SK-N-SH treated with all-trans-retinoic acid at 6 μM for 48 hours (cell line): ENCODE results near the gene KCP.

Experiments used
- ATAC-seq: fragments of 200-7000 bp; cut with Tn5 transposase; 3 replicates; pipeline ENCODE4 v1.9.1; 2020; ENCODE audit warnings: mild to moderate bottlenecking, moderate library complexity
- ARNTL ChIP-seq: fragments of 450-650 bp; formaldehyde crosslinking; IDR thresholded peaks from 2 replicates; pipeline ENCODE4 v1.5.0; 2020; ENCODE audit warnings: low read depth, mild to moderate bottlenecking, moderate library complexity, borderline replicate concordance
- BACH2 ChIP-seq: fragments of 250-450 bp; sonication (Bioruptor Pico); IDR thresholded peaks from 2 replicates; pipeline ENCODE4 v1.9.0; 2021; ENCODE audit warnings: mild to moderate bottlenecking, borderline replicate concordance
- CSDC2 ChIP-seq: fragments of 250-450 bp; sonication (Bioruptor Pico); IDR thresholded peaks from 2 replicates; pipeline ENCODE4 v1.5.0; 2020; ENCODE audit warnings: mild to moderate bottlenecking, moderate library complexity
- ESRRG ChIP-seq: fragments of 250-450 bp; sonication (Bioruptor Pico); IDR thresholded peaks from 2 replicates; pipeline ENCODE4 v1.6.1; 2021; ENCODE audit warnings: mild to moderate bottlenecking
- GLIS3 ChIP-seq: fragments of 250-450 bp; sonication (Bioruptor Pico); IDR thresholded peaks from 2 replicates; pipeline ENCODE4 v1.5.0; 2020; ENCODE audit warnings: mild to moderate bottlenecking, moderate library complexity
- OSR1 ChIP-seq: fragments of 250-450 bp; sonication (Bioruptor Pico); IDR thresholded peaks from 2 replicates; pipeline ENCODE4 v1.8.0; 2022; ENCODE audit warnings: moderate library complexity, mild to moderate bottlenecking, inconsistent platforms
- SNAI2 ChIP-seq: fragments of 250-450 bp; sonication (Bioruptor Pico); IDR thresholded peaks from 2 replicates; pipeline ENCODE4 v1.5.0; 2020; ENCODE audit warnings: mild to moderate bottlenecking, moderate library complexity
- TCF4 ChIP-seq: fragments of 250-450 bp; sonication (Bioruptor Pico); IDR thresholded peaks from 2 replicates; pipeline ENCODE4 v1.8.0; 2021; ENCODE audit warnings: mild to moderate bottlenecking, moderate library complexity, borderline replicate concordance
- TOX ChIP-seq: fragments of 250-450 bp; sonication (Bioruptor Pico); IDR thresholded peaks from 2 replicates; pipeline ENCODE4 v1.8.0; 2021; ENCODE audit warnings: mild to moderate bottlenecking, moderate library complexity, borderline replicate concordance
- ZC3H10 ChIP-seq: fragments of 250-450 bp; sonication (Bioruptor Pico); IDR thresholded peaks from 2 replicates; pipeline ENCODE4 v1.5.1; 2021; ENCODE audit warnings: mild to moderate bottlenecking, moderate library complexity
- ZFP3 ChIP-seq: fragments of 250-450 bp; sonication (Bioruptor Pico); IDR thresholded peaks from 2 replicates; pipeline ENCODE4 v1.5.0; 2020; ENCODE audit warnings: mild to moderate bottlenecking, moderate library complexity
- ZFP30 ChIP-seq: fragments of 450-650 bp; formaldehyde crosslinking; IDR thresholded peaks from 2 replicates; pipeline ENCODE4 v1.5.0; 2022; ENCODE audit warnings: mild to moderate bottlenecking, moderate library complexity
- ZNF565 ChIP-seq: fragments of 450-650 bp; formaldehyde crosslinking; conservative IDR thresholded peaks from 2 replicates; pipeline ENCODE4 v1.5.0; 2020; ENCODE audit warnings: low read depth, mild to moderate bottlenecking, moderate library complexity
- TF ChIP-seq, protein P1 (sequence below): fragments of 250-450 bp; sonication (Bioruptor Pico); IDR thresholded peaks from 2 replicates; pipeline ENCODE4 v1.5.1; 2020; ENCODE audit warnings: low read depth, mild to moderate bottlenecking, moderate library complexity
- TF ChIP-seq, protein P2 (sequence below): fragments of 250-450 bp; sonication (Bioruptor Pico); IDR thresholded peaks from 2 replicates; pipeline ENCODE4 v1.8.0; 2021; ENCODE audit warnings: low read depth, mild to moderate bottlenecking, moderate library complexity, borderline replicate concordance
- TF ChIP-seq, protein P3 (sequence below): fragments of 250-450 bp; sonication (Bioruptor Pico); IDR thresholded peaks from 2 replicates; pipeline ENCODE4 v1.8.0; 2020; ENCODE audit warnings: mild to moderate bottlenecking, moderate library complexity, borderline replicate concordance
- TF ChIP-seq, protein P4 (sequence below): fragments of 250-450 bp; sonication (Bioruptor Pico); IDR thresholded peaks from 2 replicates; pipeline ENCODE4 v1.5.1; 2021; ENCODE audit warnings: mild to moderate bottlenecking, moderate library complexity

KCP gene

DNA sequence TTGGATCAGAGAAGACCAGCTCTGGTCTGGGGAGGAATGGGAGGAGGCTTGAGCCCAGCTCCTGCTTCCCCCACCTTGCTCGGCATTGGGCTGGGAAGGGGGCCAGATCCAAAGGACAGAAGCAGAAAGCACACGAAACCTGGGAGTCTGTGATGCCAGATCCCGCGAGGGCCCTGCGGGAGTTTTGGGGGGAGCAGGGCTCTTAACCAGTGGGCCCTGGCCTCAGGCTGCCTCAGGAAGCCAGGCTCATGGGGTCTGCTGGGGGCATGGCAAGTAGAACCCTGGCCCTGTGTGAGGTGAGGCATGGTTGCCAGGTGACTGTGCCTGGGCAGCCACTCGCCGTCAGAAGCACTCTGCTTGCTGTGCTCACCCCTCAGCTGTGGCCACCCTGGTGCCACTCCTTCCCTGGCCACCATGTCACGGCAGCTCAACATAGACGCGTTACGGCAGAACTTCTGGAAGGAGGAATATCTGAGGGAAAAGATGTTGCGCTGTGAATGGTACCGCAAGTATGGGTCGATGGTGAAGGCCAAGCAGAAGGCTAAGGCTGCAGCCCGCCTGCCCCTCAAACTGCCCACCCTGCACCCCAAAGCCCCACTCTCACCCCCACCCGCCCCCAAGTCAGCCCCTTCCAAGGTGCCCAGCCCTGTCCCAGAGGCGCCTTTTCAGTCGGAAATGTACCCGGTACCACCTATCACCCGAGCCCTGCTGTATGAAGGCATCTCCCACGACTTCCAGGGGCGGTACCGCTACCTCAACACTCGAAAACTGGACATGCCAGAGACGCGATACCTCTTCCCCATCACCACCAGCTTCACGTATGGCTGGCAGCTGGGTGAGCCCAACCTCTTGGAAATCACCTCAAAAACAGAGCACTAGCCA is 44.3 kb downstream of the KCP start:
- ATAC-seq, result no peak
- no peak for TF ChIP-seq TOX (CRISPR knock-in tag)
- TF ChIP-seq ZC3H10 (CRISPR knock-in tag), result no peak
- no peak for TF ChIP-seq BACH2 (CRISPR knock-in tag)
- TF ChIP-seq ZNF565 (CRISPR knock-in tag), result no peak
- no peak for TF ChIP-seq CSDC2
- no peak for TF ChIP-seq SNAI2
- TF ChIP-seq, protein P1, sequence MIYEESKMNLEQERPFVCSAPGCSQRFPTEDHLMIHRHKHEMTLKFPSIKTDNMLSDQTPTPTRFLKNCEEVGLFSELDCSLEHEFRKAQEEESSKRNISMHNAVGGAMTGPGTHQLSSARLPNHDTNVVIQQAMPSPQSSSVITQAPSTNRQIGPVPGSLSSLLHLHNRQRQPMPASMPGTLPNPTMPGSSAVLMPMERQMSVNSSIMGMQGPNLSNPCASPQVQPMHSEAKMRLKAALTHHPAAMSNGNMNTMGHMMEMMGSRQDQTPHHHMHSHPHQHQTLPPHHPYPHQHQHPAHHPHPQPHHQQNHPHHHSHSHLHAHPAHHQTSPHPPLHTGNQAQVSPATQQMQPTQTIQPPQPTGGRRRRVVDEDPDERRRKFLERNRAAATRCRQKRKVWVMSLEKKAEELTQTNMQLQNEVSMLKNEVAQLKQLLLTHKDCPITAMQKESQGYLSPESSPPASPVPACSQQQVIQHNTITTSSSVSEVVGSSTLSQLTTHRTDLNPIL (CRISPR knock-in tag), result no peak
- no peak for TF ChIP-seq ARNTL (CRISPR knock-in tag)
- no peak for TF ChIP-seq TCF4
- TF ChIP-seq, protein P2, sequence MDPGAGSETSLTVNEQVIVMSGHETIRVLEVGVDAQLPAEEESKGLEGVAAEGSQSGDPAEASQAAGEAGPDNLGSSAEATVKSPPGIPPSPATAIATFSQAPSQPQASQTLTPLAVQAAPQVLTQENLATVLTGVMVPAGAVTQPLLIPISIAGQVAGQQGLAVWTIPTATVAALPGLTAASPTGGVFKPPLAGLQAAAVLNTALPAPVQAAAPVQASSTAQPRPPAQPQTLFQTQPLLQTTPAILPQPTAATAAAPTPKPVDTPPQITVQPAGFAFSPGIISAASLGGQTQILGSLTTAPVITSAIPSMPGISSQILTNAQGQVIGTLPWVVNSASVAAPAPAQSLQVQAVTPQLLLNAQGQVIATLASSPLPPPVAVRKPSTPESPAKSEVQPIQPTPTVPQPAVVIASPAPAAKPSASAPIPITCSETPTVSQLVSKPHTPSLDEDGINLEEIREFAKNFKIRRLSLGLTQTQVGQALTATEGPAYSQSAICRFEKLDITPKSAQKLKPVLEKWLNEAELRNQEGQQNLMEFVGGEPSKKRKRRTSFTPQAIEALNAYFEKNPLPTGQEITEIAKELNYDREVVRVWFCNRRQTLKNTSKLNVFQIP, result no peak
- TF ChIP-seq ESRRG (CRISPR knock-in tag), result no peak
- TF ChIP-seq, protein P3, sequence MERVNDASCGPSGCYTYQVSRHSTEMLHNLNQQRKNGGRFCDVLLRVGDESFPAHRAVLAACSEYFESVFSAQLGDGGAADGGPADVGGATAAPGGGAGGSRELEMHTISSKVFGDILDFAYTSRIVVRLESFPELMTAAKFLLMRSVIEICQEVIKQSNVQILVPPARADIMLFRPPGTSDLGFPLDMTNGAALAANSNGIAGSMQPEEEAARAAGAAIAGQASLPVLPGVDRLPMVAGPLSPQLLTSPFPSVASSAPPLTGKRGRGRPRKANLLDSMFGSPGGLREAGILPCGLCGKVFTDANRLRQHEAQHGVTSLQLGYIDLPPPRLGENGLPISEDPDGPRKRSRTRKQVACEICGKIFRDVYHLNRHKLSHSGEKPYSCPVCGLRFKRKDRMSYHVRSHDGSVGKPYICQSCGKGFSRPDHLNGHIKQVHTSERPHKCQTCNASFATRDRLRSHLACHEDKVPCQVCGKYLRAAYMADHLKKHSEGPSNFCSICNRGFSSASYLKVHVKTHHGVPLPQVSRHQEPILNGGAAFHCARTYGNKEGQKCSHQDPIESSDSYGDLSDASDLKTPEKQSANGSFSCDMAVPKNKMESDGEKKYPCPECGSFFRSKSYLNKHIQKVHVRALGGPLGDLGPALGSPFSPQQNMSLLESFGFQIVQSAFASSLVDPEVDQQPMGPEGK (CRISPR knock-in tag), result no peak
- TF ChIP-seq, protein P4, sequence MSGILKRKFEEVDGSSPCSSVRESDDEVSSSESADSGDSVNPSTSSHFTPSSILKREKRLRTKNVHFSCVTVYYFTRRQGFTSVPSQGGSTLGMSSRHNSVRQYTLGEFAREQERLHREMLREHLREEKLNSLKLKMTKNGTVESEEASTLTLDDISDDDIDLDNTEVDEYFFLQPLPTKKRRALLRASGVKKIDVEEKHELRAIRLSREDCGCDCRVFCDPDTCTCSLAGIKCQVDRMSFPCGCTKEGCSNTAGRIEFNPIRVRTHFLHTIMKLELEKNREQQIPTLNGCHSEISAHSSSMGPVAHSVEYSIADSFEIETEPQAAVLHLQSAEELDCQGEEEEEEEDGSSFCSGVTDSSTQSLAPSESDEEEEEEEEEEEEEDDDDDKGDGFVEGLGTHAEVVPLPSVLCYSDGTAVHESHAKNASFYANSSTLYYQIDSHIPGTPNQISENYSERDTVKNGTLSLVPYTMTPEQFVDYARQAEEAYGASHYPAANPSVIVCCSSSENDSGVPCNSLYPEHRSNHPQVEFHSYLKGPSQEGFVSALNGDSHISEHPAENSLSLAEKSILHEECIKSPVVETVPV (CRISPR knock-in tag), result no peak
- no peak for TF ChIP-seq ZFP30 (CRISPR knock-in tag)

DNA sequence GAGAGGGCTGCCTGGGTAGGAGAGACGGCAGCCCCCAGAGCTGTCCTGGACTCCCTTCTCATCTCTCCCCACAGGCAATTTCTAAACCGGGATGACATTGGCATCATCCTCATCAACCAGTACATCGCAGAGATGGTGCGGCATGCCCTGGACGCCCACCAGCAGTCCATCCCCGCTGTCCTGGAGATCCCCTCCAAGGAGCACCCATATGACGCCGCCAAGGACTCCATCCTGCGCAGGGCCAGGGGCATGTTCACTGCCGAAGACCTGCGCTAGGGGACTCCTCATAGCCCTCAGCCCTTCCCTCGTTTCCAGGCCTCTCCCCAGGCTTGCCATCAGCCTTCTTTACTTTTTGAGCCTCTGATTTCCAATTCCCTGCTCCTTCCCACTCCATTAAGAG is 45.2 kb downstream of the KCP start:
- no peak for ATAC-seq
- no peak for TF ChIP-seq ZFP3 (CRISPR knock-in tag)
- TF ChIP-seq TCF4, result no peak
- TF ChIP-seq SNAI2, result no peak
- no peak for TF ChIP-seq TOX (CRISPR knock-in tag)
- no peak for TF ChIP-seq ZNF565 (CRISPR knock-in tag)
- no peak for TF ChIP-seq ESRRG (CRISPR knock-in tag)

DNA sequence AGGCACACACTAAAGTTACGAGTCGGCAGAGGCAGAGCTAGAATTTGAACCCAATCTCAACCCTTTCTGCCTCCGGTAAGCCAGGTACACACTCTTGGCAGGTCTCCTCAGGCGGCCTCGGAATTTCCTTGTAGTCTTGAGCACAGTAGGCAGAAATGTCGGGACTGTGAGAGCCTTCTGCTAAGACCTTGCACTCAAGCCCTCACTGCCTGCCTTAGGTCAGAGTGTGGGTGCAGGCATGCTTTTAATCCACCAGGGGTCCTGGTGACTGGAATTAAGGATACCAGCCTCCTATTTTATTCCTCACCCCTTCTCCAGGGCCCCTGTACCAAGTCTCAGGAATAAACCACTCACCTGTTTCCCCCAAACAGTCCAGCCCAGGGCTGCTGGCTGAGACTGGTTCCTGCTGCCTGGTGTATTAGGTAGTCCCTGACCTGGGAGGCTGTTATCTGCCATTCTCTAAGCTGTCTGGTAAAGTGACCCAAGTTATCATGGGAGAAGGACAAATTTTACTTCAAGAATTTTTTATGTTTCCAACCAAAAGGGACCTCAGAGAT is 47.0 kb downstream of the KCP start:
- TF ChIP-seq ZFP3 (CRISPR knock-in tag) (no peak), CSDC2 (no peak), ZFP30 (CRISPR knock-in tag) (no peak), SNAI2 (no peak), ZC3H10 (CRISPR knock-in tag) (no peak), TOX (CRISPR knock-in tag) (no peak), OSR1 (CRISPR knock-in tag) (no peak), BACH2 (CRISPR knock-in tag) (no peak), GLIS3 (CRISPR knock-in tag) (no peak)
- TF ChIP-seq, protein P1 (CRISPR knock-in tag), result no peak
- TF ChIP-seq, protein P4 (CRISPR knock-in tag), result no peak
- TF ChIP-seq, protein P2, result no peak
- ATAC-seq, result peak; percentile 79
